ENCODE data around the gene DYNC1LI1.

GRCh38 chr3:32592011-32592410 is 21.4 kb upstream of the DYNC1LI1 start:
- TF ChIP-seq CTCF (conservative IDR thresholded peaks at IDR 0.05) (no peak), ZFX (IDR thresholded peaks at IDR 0.05) (no peak)
